ENCODE data around the gene DSP. TPM values are rescaled to one million over a fixed set of nuclear protein-coding genes. Genes with fewer than 3 reads are reported as not detected.

The DSP gene
- total and polyA plus RNA-seq, 2 experiments from 2014 or later = 16.8 to 43.7 TPM

DNA sequence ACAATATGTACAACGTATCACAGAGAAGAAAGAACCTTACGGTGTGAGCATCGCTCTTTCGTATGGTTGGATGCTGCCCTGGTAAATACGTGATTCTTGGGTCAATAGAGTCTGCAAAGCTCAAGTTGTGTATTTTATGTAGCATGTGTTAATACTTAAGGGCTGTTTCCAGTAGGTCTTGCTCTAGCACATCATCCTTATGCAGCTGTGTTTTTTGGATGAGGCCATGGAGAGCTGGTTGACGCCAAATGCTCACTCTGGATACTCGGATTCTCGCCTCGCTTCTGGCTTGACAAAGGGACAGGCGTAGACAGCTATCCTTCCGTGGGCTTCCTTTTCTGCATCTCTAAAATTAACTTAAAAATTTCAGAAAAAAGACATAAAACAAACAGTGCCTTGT lies 87.4 kb downstream of the DSP start (continued):
- TF ChIP-seq, protein P1, sequence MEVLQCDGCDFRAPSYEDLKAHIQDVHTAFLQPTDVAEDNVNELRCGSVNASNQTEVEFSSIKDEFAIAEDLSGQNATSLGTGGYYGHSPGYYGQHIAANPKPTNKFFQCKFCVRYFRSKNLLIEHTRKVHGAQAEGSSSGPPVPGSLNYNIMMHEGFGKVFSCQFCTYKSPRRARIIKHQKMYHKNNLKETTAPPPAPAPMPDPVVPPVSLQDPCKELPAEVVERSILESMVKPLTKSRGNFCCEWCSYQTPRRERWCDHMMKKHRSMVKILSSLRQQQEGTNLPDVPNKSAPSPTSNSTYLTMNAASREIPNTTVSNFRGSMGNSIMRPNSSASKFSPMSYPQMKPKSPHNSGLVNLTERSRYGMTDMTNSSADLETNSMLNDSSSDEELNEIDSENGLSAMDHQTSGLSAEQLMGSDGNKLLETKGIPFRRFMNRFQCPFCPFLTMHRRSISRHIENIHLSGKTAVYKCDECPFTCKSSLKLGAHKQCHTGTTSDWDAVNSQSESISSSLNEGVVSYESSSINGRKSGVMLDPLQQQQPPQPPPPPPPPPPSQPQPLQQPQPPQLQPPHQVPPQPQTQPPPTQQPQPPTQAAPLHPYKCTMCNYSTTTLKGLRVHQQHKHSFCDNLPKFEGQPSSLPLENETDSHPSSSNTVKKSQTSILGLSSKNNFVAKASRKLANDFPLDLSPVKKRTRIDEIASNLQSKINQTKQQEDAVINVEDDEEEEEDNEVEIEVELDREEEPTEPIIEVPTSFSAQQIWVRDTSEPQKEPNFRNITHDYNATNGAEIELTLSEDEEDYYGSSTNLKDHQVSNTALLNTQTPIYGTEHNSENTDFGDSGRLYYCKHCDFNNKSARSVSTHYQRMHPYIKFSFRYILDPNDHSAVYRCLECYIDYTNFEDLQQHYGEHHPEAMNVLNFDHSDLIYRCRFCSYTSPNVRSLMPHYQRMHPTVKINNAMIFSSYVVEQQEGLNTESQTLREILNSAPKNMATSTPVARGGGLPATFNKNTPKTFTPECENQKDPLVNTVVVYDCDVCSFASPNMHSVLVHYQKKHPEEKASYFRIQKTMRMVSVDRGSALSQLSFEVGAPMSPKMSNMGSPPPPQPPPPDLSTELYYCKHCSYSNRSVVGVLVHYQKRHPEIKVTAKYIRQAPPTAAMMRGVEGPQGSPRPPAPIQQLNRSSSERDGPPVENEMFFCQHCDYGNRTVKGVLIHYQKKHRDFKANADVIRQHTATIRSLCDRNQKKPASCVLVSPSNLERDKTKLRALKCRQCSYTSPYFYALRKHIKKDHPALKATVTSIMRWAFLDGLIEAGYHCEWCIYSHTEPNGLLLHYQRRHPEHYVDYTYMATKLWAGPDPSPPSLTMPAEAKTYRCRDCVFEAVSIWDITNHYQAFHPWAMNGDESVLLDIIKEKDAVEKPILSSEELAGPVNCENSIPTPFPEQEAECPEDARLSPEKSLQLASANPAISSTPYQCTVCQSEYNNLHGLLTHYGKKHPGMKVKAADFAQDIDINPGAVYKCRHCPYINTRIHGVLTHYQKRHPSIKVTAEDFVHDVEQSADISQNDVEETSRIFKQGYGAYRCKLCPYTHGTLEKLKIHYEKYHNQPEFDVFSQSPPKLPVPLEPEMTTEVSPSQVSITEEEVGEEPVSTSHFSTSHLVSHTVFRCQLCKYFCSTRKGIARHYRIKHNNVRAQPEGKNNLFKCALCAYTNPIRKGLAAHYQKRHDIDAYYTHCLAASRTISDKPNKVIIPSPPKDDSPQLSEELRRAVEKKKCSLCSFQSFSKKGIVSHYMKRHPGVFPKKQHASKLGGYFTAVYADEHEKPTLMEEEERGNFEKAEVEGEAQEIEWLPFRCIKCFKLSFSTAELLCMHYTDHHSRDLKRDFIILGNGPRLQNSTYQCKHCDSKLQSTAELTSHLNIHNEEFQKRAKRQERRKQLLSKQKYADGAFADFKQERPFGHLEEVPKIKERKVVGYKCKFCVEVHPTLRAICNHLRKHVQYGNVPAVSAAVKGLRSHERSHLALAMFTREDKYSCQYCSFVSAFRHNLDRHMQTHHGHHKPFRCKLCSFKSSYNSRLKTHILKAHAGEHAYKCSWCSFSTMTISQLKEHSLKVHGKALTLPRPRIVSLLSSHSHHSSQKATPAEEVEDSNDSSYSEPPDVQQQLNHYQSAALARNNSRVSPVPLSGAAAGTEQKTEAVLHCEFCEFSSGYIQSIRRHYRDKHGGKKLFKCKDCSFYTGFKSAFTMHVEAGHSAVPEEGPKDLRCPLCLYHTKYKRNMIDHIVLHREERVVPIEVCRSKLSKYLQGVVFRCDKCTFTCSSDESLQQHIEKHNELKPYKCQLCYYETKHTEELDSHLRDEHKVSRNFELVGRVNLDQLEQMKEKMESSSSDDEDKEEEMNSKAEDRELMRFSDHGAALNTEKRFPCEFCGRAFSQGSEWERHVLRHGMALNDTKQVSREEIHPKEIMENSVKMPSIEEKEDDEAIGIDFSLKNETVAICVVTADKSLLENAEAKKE (CRISPR knock-in tag; IDR thresholded peaks at IDR 0.05) = no peak

DNA sequence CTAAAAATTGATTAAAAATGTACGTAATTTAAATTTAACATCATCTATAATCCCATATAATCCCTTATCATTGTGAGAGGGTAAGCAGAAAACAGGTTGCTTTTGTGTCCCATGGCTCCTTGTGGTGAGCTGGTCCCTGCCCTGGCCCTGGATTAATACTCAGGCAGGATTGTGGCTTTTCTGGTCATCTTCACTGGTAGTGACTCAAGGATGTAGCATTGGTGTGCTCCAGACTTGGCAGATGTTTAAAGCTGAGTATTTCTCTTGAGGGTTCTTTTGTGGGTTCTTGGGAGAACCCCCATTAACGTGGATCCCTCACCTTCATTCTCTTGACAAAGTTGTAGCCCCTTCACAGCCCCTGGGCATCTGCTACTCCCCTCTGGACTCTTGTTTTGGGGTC lies 87.8 kb downstream of the DSP start:
- H3K27me3 ChIP-seq (ENCODE audit: insufficient read depth) = no peaks in the 10 kb centered on the region
- Mint-ChIP-seq H3K4me3 (no peak overlapping the region), H3K27ac (no peak overlapping the region), H3K9me3 (no peaks in the 10 kb centered on the region), H3K36me3 (ENCODE audit: low read depth) (no peaks in the 10 kb centered on the region), H3K27me3 (ENCODE audit: insufficient read depth, low read depth, poor library complexity) (no peaks in the 10 kb centered on the region), H3K4me1 (peaks cover 10% of the 10 kb centered on the region)
- H3K9me2 ChIP-seq (ENCODE audit: insufficient read depth) = no peaks in the 10 kb centered on the region
- no peak overlapping the region for H3K4me2 ChIP-seq
- no peaks in the 10 kb centered on the region for H3K36me3 ChIP-seq (ENCODE audit: insufficient read depth)
- H3K79me2 ChIP-seq (replicated peaks; ENCODE audit: insufficient read depth) = no peaks in the 10 kb centered on the region
- no peaks in the 10 kb centered on the region for H4K20me1 ChIP-seq (replicated peaks; ENCODE audit: insufficient read depth)
- ATAC-seq (no peak), DNase-seq (ENCODE audit: low spot score) (no peak)
- peaks cover 8% of the 10 kb centered on the region for H3K4me1 ChIP-seq (ENCODE audit: insufficient read depth)
- H3K27ac ChIP-seq (ENCODE audit: low read depth) = no peak overlapping the region
- H3F3A ChIP-seq (replicated peaks; ENCODE audit: low read depth) = no peaks in the 10 kb centered on the region
- no peak overlapping the region for H2AFZ ChIP-seq
- TF ChIP-seq CREB1 (CRISPR knock-in tag; IDR thresholded peaks at IDR 0.05; ENCODE audit: low read depth) (no peak), ZNF114 (CRISPR knock-in tag; IDR thresholded peaks at IDR 0.05) (no peak), POLR2AphosphoS5 (IDR thresholded peaks at IDR 0.05; ENCODE audit: low read depth) (no peak), JUNB (IDR thresholded peaks at IDR 0.05; ENCODE audit: unreplicated experiment) (no peak), EZH2phosphoT487 (IDR thresholded peaks at IDR 0.05; ENCODE audit: unreplicated experiment) (no peak), EZH2 (IDR thresholded peaks at IDR 0.05; ENCODE audit: low read depth, unreplicated experiment) (no peak)
- TF ChIP-seq, protein P2, sequence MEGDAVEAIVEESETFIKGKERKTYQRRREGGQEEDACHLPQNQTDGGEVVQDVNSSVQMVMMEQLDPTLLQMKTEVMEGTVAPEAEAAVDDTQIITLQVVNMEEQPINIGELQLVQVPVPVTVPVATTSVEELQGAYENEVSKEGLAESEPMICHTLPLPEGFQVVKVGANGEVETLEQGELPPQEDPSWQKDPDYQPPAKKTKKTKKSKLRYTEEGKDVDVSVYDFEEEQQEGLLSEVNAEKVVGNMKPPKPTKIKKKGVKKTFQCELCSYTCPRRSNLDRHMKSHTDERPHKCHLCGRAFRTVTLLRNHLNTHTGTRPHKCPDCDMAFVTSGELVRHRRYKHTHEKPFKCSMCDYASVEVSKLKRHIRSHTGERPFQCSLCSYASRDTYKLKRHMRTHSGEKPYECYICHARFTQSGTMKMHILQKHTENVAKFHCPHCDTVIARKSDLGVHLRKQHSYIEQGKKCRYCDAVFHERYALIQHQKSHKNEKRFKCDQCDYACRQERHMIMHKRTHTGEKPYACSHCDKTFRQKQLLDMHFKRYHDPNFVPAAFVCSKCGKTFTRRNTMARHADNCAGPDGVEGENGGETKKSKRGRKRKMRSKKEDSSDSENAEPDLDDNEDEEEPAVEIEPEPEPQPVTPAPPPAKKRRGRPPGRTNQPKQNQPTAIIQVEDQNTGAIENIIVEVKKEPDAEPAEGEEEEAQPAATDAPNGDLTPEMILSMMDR (conservative IDR thresholded peaks at IDR 0.05; ENCODE audit: low read depth in 2 of 2) = no peak
- TF ChIP-seq, protein P3, sequence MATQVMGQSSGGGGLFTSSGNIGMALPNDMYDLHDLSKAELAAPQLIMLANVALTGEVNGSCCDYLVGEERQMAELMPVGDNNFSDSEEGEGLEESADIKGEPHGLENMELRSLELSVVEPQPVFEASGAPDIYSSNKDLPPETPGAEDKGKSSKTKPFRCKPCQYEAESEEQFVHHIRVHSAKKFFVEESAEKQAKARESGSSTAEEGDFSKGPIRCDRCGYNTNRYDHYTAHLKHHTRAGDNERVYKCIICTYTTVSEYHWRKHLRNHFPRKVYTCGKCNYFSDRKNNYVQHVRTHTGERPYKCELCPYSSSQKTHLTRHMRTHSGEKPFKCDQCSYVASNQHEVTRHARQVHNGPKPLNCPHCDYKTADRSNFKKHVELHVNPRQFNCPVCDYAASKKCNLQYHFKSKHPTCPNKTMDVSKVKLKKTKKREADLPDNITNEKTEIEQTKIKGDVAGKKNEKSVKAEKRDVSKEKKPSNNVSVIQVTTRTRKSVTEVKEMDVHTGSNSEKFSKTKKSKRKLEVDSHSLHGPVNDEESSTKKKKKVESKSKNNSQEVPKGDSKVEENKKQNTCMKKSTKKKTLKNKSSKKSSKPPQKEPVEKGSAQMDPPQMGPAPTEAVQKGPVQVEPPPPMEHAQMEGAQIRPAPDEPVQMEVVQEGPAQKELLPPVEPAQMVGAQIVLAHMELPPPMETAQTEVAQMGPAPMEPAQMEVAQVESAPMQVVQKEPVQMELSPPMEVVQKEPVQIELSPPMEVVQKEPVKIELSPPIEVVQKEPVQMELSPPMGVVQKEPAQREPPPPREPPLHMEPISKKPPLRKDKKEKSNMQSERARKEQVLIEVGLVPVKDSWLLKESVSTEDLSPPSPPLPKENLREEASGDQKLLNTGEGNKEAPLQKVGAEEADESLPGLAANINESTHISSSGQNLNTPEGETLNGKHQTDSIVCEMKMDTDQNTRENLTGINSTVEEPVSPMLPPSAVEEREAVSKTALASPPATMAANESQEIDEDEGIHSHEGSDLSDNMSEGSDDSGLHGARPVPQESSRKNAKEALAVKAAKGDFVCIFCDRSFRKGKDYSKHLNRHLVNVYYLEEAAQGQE (IDR thresholded peaks at IDR 0.05; ENCODE audit: unreplicated experiment) = no peak
- TF ChIP-seq, protein P4, sequence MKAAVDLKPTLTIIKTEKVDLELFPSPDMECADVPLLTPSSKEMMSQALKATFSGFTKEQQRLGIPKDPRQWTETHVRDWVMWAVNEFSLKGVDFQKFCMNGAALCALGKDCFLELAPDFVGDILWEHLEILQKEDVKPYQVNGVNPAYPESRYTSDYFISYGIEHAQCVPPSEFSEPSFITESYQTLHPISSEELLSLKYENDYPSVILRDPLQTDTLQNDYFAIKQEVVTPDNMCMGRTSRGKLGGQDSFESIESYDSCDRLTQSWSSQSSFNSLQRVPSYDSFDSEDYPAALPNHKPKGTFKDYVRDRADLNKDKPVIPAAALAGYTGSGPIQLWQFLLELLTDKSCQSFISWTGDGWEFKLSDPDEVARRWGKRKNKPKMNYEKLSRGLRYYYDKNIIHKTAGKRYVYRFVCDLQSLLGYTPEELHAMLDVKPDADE (IDR thresholded peaks at IDR 0.05) = no peak
- no peak overlapping the region for H3K4me3 ChIP-seq

Measured in GM23338 (cell line).